ENCODE results near the gene VPS51.

The VPS51 gene

DNA sequence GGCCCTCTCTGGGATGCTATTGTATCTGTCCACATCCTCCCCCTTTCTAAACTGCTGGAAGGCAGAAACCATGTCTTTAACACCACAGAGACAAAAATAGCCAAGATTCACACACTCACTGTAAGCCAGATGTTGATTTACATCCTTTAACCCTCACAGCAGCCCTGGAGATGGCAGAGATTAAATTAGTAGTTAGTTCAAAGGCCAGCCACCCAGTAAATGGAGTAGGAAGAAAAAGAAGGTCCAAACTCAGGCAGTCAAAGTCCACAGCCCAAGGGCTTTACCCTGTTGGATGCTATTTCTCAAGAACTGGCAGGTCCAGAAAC, 23.6 kb downstream of the VPS51 start:
- H3K4me3 ChIP-seq (ENCODE audit: low read length): no peak overlapping the region
- H3K9me2 ChIP-seq (replicated peaks; ENCODE audit: insufficient read depth, low read length): no peaks in the 10 kb centered on the region
- H3K27me3 ChIP-seq (replicated peaks; ENCODE audit: insufficient read depth, low read length): no peaks in the 10 kb centered on the region
- peaks cover 71% of the 10 kb centered on the region for H3K79me2 ChIP-seq (ENCODE audit: low read length)
- peaks cover 46% of the 10 kb centered on the region for H3F3A ChIP-seq (ENCODE audit: insufficient read depth, low read length)
- no peak for DNase-seq
- H3K4me2 ChIP-seq (ENCODE audit: low read depth, low read length): no peak overlapping the region
- H3K9ac ChIP-seq (ENCODE audit: low read length): no peak overlapping the region
- peak overlapping the region; percentile 18; the same call in 1 of the 2 replicates for H3K27ac ChIP-seq (ENCODE audit: low read length)
- no peaks in the 10 kb centered on the region for H3K9me3 ChIP-seq (replicated peaks; ENCODE audit: insufficient read depth, low read length)
- H2AFZ ChIP-seq (ENCODE audit: low read length): no peak overlapping the region
- peaks cover 30% of the 10 kb centered on the region for H3K4me1 ChIP-seq (ENCODE audit: low read length)
- H4K20me1 ChIP-seq (ENCODE audit: insufficient read depth, low read length): no peaks in the 10 kb centered on the region
- H3K36me3 ChIP-seq (replicated peaks; ENCODE audit: insufficient read depth, low read length): peaks cover 8% of the 10 kb centered on the region
- TF ChIP-seq, protein P1, sequence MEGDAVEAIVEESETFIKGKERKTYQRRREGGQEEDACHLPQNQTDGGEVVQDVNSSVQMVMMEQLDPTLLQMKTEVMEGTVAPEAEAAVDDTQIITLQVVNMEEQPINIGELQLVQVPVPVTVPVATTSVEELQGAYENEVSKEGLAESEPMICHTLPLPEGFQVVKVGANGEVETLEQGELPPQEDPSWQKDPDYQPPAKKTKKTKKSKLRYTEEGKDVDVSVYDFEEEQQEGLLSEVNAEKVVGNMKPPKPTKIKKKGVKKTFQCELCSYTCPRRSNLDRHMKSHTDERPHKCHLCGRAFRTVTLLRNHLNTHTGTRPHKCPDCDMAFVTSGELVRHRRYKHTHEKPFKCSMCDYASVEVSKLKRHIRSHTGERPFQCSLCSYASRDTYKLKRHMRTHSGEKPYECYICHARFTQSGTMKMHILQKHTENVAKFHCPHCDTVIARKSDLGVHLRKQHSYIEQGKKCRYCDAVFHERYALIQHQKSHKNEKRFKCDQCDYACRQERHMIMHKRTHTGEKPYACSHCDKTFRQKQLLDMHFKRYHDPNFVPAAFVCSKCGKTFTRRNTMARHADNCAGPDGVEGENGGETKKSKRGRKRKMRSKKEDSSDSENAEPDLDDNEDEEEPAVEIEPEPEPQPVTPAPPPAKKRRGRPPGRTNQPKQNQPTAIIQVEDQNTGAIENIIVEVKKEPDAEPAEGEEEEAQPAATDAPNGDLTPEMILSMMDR (IDR thresholded peaks at IDR 0.05; ENCODE audit: low read length): no peak
- TF ChIP-seq EZH2 (optimal IDR thresholded peaks at IDR 0.05; ENCODE audit: low read depth, low read length) (no peak), EZH2phosphoT487 (IDR thresholded peaks at IDR 0.05; ENCODE audit: low read length) (no peak)

DNA sequence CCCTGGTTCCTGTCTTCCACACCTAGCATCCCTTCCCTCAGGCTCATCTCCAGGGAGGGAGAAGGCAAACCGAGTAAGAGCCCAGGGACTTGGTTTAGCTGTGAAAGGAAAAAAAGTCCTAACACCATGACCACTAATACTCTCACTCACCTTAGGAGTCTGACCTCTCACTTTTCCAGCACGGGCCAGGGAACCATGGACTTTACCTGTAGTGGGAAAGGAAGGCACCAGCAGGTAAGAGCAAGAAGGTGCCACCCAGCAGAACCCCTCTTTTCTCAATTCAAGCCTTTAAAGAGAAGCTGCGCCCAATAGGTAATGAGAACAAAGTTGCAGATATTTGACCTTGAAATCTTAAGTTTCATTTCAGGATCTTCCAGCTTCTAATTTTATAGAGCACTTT, 24.8 kb downstream of the VPS51 start:
- H3K9ac ChIP-seq (ENCODE audit: low read length): peak overlapping the region; percentile 98
- H3F3A ChIP-seq (ENCODE audit: insufficient read depth, low read length): peaks cover 52% of the 10 kb centered on the region
- H4K20me1 ChIP-seq (ENCODE audit: insufficient read depth, low read length): no peaks in the 10 kb centered on the region
- H3K4me2 ChIP-seq (ENCODE audit: low read depth, low read length): peak overlapping the region; percentile 91
- TF ChIP-seq, protein P1 (IDR thresholded peaks at IDR 0.05; ENCODE audit: low read length): no peak
- no peak for TF ChIP-seq EZH2phosphoT487 (IDR thresholded peaks at IDR 0.05; ENCODE audit: low read length)
- TF ChIP-seq EZH2 (optimal IDR thresholded peaks at IDR 0.05; ENCODE audit: low read depth, low read length): no peak
- peak overlapping the region; percentile 100 for H3K4me3 ChIP-seq (ENCODE audit: low read length)
- no peak for DNase-seq
- H2AFZ ChIP-seq (ENCODE audit: low read length): no peak overlapping the region
- H3K9me3 ChIP-seq (replicated peaks; ENCODE audit: insufficient read depth, low read length): no peaks in the 10 kb centered on the region
- H3K27me3 ChIP-seq (replicated peaks; ENCODE audit: insufficient read depth, low read length): no peaks in the 10 kb centered on the region
- peak overlapping the region; percentile 90; the same call in 1 of the 2 replicates for H3K27ac ChIP-seq (ENCODE audit: low read length)
- peaks cover 29% of the 10 kb centered on the region for H3K4me1 ChIP-seq (ENCODE audit: low read length)
- H3K36me3 ChIP-seq (replicated peaks; ENCODE audit: insufficient read depth, low read length): peaks cover 8% of the 10 kb centered on the region
- no peaks in the 10 kb centered on the region for H3K9me2 ChIP-seq (replicated peaks; ENCODE audit: insufficient read depth, low read length)
- H3K79me2 ChIP-seq (ENCODE audit: low read length): peaks cover 72% of the 10 kb centered on the region

DNA sequence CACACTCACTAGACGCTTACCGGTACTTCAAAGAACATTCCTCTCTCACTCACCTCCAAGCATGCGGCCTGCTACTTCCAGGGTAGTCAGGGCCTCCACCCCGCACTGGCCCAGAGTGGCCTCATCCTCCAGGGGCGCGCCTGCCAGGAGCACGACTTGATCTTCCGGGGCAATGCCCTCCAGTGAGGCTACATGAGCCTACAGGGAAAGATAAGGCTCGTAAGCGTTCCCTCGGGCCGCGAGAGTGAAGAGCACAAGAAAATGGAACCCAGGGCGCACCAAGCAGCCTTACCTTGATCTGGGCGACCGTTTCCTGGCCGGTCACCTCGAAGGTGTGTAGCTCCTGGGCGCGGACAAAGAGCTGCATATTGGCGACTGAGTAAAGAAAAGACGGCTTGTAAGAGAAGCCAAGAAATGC, 25.4 kb downstream of the VPS51 start:
- Histone ChIP-seq H3K4me1 (ENCODE audit: low read length) (peaks cover 23% of the 10 kb centered on the region), H4K20me1 (ENCODE audit: insufficient read depth, low read length) (no peaks in the 10 kb centered on the region), H3K36me3 (replicated peaks; ENCODE audit: insufficient read depth, low read length) (peaks cover 8% of the 10 kb centered on the region), H3K9ac (ENCODE audit: low read length) (peak overlapping the region; percentile 98), H3F3A (ENCODE audit: insufficient read depth, low read length) (peaks cover 54% of the 10 kb centered on the region), H2AFZ (ENCODE audit: low read length) (peak overlapping the region; percentile 3; the same call in 1 of the 2 replicates), H3K4me2 (ENCODE audit: low read depth, low read length) (peak overlapping the region; percentile 91), H3K79me2 (ENCODE audit: low read length) (peaks cover 68% of the 10 kb centered on the region), H3K27ac (ENCODE audit: low read length) (peak overlapping the region; percentile 90; the same call in 1 of the 2 replicates), H3K4me3 (ENCODE audit: low read length) (peak overlapping the region; percentile 100), H3K9me3 (replicated peaks; ENCODE audit: insufficient read depth, low read length) (no peaks in the 10 kb centered on the region), H3K9me2 (replicated peaks; ENCODE audit: insufficient read depth, low read length) (no peaks in the 10 kb centered on the region), H3K27me3 (replicated peaks; ENCODE audit: insufficient read depth, low read length) (no peaks in the 10 kb centered on the region)
- no peak for TF ChIP-seq EZH2phosphoT487 (IDR thresholded peaks at IDR 0.05; ENCODE audit: low read length)
- no peak for TF ChIP-seq EZH2 (optimal IDR thresholded peaks at IDR 0.05; ENCODE audit: low read depth, low read length)
- TF ChIP-seq, protein P1 (IDR thresholded peaks at IDR 0.05; ENCODE audit: low read length): no peak
- DNase-seq: peak; percentile 30

Data from MM.1S (cell line).